Bronchial epithelial cell (primary cell): ENCODE results near the gene RWDD1. TPM values are rescaled to one million over a fixed set of nuclear protein-coding genes. Genes with fewer than 3 reads are reported as not detected.
A peak's percentile ranks its signal among the peaks of the same experiment; 100 is the strongest.

Source experiments
- DNase-seq: peaks from one replicate; pipeline ENCODE4 v3.0.0-alpha.2; 2010; ENCODE audit warnings: low read depth
- FAIRE-seq: peaks from 2 replicates; lab custom pipeline; 2011; peaks lifted over from hg19 to GRCh38; lab: Jason Lieb, UNC
- H3K27me3 ChIP-seq: 2 replicates; pipeline ENCODE4 v1.5.1; 2011; ENCODE audit warnings: low read length; ENCODE audit not compliant: control insufficient read depth, insufficient read depth
- H3K36me3 ChIP-seq: 2 replicates; pipeline ENCODE4 v1.5.1; 2011; ENCODE audit warnings: low read length; ENCODE audit not compliant: control insufficient read depth, insufficient read depth
- H3K4me3 ChIP-seq: 2 replicates; pipeline ENCODE4 v1.5.1; 2011; ENCODE audit warnings: mild to moderate bottlenecking, low read depth, low read length, control low read depth
- total RNA-seq: library from RNA; depleted of rRNA; stranded (reverse); fragments of >200 nt; gene quantifications from 2 replicates; pipeline ENCODE4 v1.2.1, GENCODE V29; 2014
- TF ChIP-seq, protein P1 (sequence below): IDR thresholded peaks from 2 replicates; pipeline ENCODE4 v1.5.1; 2011; ENCODE audit warnings: mild to moderate bottlenecking, moderate library complexity, low read length, control low read depth, inconsistent platforms; ENCODE audit not compliant: insufficient read depth, severe bottlenecking

Gene RWDD1
- total RNA-seq, 1 donor from 2014 or later: 19.5 TPM

DNA sequence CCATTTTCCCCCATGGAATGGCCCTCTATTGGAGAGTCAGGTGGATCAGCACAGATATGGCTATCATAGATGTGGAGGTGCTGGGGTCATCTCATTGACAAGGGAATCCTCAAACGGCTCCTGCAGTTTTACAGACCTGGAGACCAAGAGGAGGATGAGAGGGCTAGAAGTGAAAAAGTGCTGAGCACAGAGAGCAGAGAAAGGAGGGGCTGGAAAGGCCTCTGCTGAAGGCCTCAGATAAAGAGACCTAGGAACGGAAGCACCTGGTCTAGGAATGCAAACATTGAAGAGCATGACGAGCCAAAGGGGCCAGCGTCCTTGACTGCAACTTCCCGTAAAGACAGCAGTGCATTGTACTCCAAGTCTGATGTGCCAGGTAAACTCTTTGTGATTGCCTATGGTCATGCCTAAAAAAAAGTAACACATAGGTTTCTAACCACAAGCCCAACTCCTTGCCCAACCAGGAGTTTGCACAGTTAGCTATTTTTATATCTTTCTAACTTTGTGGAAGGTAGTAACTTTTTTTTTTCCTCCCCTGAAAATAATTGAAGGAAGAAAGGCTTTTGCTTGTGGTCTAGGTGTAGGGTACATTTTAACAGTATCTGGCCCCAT is 60.2 kb downstream of the RWDD1 start:
- no peak for FAIRE-seq
- no peak for DNase-seq
- H3K36me3 ChIP-seq: no peaks in the 10 kb centered on the region
- TF ChIP-seq, protein P1, sequence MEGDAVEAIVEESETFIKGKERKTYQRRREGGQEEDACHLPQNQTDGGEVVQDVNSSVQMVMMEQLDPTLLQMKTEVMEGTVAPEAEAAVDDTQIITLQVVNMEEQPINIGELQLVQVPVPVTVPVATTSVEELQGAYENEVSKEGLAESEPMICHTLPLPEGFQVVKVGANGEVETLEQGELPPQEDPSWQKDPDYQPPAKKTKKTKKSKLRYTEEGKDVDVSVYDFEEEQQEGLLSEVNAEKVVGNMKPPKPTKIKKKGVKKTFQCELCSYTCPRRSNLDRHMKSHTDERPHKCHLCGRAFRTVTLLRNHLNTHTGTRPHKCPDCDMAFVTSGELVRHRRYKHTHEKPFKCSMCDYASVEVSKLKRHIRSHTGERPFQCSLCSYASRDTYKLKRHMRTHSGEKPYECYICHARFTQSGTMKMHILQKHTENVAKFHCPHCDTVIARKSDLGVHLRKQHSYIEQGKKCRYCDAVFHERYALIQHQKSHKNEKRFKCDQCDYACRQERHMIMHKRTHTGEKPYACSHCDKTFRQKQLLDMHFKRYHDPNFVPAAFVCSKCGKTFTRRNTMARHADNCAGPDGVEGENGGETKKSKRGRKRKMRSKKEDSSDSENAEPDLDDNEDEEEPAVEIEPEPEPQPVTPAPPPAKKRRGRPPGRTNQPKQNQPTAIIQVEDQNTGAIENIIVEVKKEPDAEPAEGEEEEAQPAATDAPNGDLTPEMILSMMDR: no peak
- no peaks in the 10 kb centered on the region for H3K27me3 ChIP-seq
- H3K4me3 ChIP-seq: no peak overlapping the region

DNA sequence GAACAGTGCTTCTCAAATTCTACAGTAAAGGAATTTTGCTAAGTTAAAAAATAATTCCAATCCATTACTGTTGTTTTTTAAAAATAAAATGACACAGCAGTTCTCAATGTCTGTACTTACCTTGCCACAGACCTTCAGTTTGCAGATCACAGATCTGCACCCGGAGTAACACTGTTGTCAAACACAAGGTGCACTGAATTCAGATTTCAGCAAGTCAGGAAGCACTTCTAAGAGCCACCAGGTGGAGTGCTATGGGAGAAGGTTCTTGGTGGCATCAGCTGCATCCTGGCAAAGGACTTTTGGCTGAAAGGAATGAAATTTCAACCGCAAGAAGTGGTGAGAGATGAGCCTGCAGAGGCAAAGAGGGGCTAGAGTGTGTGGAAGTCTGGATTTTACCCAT is 62.4 kb downstream of the RWDD1 start:
- TF ChIP-seq, protein P1: peak; percentile 27
- no peaks in the 10 kb centered on the region for H3K27me3 ChIP-seq
- DNase-seq (no peak), FAIRE-seq (no peak)
- no peak overlapping the region for H3K4me3 ChIP-seq
- H3K36me3 ChIP-seq: no peaks in the 10 kb centered on the region

Other genes with a start within 250 kb of the RWDD1 start
- 56.6 and 100 TPM in 2 replicates for gene DSE, start 200.6 kb upstream of the RWDD1 start, total RNA-seq
- 0.64 and 0.79 TPM in 2 replicates for gene CALHM6, start 110.1 kb upstream of the RWDD1 start, total RNA-seq
- under 0.01 TPM in 1 of 2 replicates, not detected in the other for gene CALHM5, start 59.9 kb upstream of the RWDD1 start, total RNA-seq
- not detected in 2 replicates for gene TRAPPC3L, start 25.8 kb upstream of the RWDD1 start, total RNA-seq
- under 0.01 TPM in 1 of 2 replicates, not detected in the other for gene CALHM4, start 17.8 kb upstream of the RWDD1 start, total RNA-seq
- 0.13 and 0.26 TPM in 2 replicates for gene RSPH4A, start 45.0 kb downstream of the RWDD1 start, total RNA-seq
- 18.7 and 23.0 TPM in 2 replicates for gene ZUP1, start 97.3 kb downstream of the RWDD1 start, total RNA-seq
- 2.2 and 3.2 TPM in 2 replicates for gene KPNA5, start 109.7 kb downstream of the RWDD1 start, total RNA-seq
- not detected in 2 replicates for gene FAM162B, start 194.2 kb downstream of the RWDD1 start, total RNA-seq